SK-N-SH (cell line): Measurements from ENCODE around the gene BAIAP2.

Experiments used
- CHD2 ChIP-seq: fragments of 150-350 bp; IDR thresholded peaks from 2 replicates; pipeline ENCODE4 v1.6.1; 2018; ENCODE audit warnings: low read length; ENCODE audit not compliant: partially characterized antibody
- CTCF ChIP-seq: fragments of 200-600 bp; sonication (generic); IDR thresholded peaks from 2 replicates; pipeline ENCODE4 v1.6.1; 2017; ENCODE audit warnings: antibody characterized with exemption, mild to moderate bottlenecking, moderate library complexity
- FOXM1 ChIP-seq: IDR thresholded peaks from 2 replicates; pipeline ENCODE4 v1.4.0; 2012; ENCODE audit warnings: low read depth, mild to moderate bottlenecking
- GABPA ChIP-seq: IDR thresholded peaks from 2 replicates; pipeline ENCODE4 v1.4.0; 2012; ENCODE audit warnings: low read depth, mild to moderate bottlenecking
- GATA2 ChIP-seq: sonication (generic); formaldehyde crosslinking; IDR thresholded peaks from 2 replicates; pipeline ENCODE4 v1.5.0; 2020; ENCODE audit warnings: mild to moderate bottlenecking, missing genetic modification reagents
- JUND ChIP-seq: IDR thresholded peaks from 2 replicates; pipeline ENCODE4 v1.4.0; 2012
- NFIC ChIP-seq: IDR thresholded peaks from 2 replicates; pipeline ENCODE4 v1.4.0; 2012; ENCODE audit warnings: borderline replicate concordance
- NRF1 ChIP-seq: IDR thresholded peaks from 2 replicates; pipeline ENCODE4 v1.6.1; 2012; ENCODE audit warnings: low read depth, mild to moderate bottlenecking, low read length
- POLR2AphosphoS5 ChIP-seq: IDR thresholded peaks from 2 replicates; pipeline ENCODE4 v1.6.1; 2012; ENCODE audit warnings: low read depth, low read length
- RAD21 ChIP-seq: IDR thresholded peaks from 2 replicates; pipeline ENCODE4 v1.6.1; 2012; ENCODE audit warnings: mild to moderate bottlenecking, low read length
- RCOR1 ChIP-seq: fragments of 150-350 bp; IDR thresholded peaks from 2 replicates; pipeline ENCODE4 v1.6.1; 2017; ENCODE audit warnings: antibody characterized with exemption, low read length
- TAF1 ChIP-seq: IDR thresholded peaks from 2 replicates; pipeline ENCODE4 v1.6.1; 2012; ENCODE audit warnings: low read depth, mild to moderate bottlenecking, low read length, moderate library complexity, borderline replicate concordance
- TF ChIP-seq, protein P1 (sequence below): IDR thresholded peaks from 2 replicates; pipeline ENCODE4 v1.4.0; 2012; ENCODE audit warnings: low read depth, borderline replicate concordance
- TF ChIP-seq, protein P2 (sequence below): IDR thresholded peaks from 2 replicates; pipeline ENCODE4 v1.4.0; 2012; ENCODE audit warnings: low read depth

GRCh38 chr17:81062014-81062780 lies 27.2 kb downstream of the BAIAP2 start:
- TF ChIP-seq CTCF (no peak), FOXM1 (no peak), POLR2AphosphoS5 (no peak), NFIC (no peak), GATA2 (CRISPR knock-in tag) (no peak), GABPA (no peak), RAD21 (no peak), CHD2 (no peak), TAF1 (no peak), JUND (no peak), RCOR1 (no peak), NRF1 (no peak)
- TF ChIP-seq, protein P1, sequence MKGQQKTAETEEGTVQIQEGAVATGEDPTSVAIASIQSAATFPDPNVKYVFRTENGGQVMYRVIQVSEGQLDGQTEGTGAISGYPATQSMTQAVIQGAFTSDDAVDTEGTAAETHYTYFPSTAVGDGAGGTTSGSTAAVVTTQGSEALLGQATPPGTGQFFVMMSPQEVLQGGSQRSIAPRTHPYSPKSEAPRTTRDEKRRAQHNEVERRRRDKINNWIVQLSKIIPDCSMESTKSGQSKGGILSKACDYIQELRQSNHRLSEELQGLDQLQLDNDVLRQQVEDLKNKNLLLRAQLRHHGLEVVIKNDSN, result no peak
- TF ChIP-seq, protein P2, sequence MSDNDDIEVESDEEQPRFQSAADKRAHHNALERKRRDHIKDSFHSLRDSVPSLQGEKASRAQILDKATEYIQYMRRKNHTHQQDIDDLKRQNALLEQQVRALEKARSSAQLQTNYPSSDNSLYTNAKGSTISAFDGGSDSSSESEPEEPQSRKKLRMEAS, result no peak
